Left ventricle myocardium superior (tissue), 1 donor: Measurements from ENCODE around the gene CHN2. TPM values are rescaled to one million over a fixed set of nuclear protein-coding genes. Genes with fewer than 3 reads are reported as not detected.
A peak's percentile ranks its signal among the peaks of the same experiment; 100 is the strongest.

Experiments used
- ATAC-seq: fragments of 200-7000 bp; cut with Tn5 transposase; one replicate; pipeline ENCODE4 v1.9.1; 2020; ENCODE audit warnings: mild to moderate bottlenecking, moderate library complexity
- DNase-seq: peaks from one replicate; pipeline ENCODE4 v3.0.0-alpha.2; 2020
- intact Hi-C: fragments of 100-400 bp; cut with micrococcal nuclease; formaldehyde crosslinking; loops from one replicate; pipeline ENCODE4 v1.11.0; 2022
- long read RNA-seq: library from polyadenylated mRNA; unstranded; transcript quantifications from one replicate; pipeline ENCODE4 v2.0.0, GENCODE V29; 2021
- total RNA-seq: library from RNA; stranded (reverse); fragmentation: NEBNext Ultra II Directional; extraction: Animal tissue kit (Norgen Biotek cat#: 25700); gene quantifications from one replicate; pipeline ENCODE4 v1.2.1, GENCODE V29; 2021
- donor health status: DM: no; HTN: yes; CAD: no; lungs with severe emphysema.

CHN2 gene
- 32.2 TPM for total RNA-seq
- long read RNA-seq, partial matches to known transcripts = 0 of 11 reads
- long read RNA-seq, other reads (novel, unspliced or antisense) = 8 of 11 reads

GRCh38 chr7:29194594-29195427 is at the start of gene CHN2:
CHN2 (plus strand) TSS chr7:29194775.
- ATAC-seq = peak; percentile 74
- DNase-seq = peak; percentile 71
- intact Hi-C loops = loop anchor here (5.0 kb wide), 1 partner anchor 212 kb away; no protein-coding TSS in a partner anchor

DNA sequence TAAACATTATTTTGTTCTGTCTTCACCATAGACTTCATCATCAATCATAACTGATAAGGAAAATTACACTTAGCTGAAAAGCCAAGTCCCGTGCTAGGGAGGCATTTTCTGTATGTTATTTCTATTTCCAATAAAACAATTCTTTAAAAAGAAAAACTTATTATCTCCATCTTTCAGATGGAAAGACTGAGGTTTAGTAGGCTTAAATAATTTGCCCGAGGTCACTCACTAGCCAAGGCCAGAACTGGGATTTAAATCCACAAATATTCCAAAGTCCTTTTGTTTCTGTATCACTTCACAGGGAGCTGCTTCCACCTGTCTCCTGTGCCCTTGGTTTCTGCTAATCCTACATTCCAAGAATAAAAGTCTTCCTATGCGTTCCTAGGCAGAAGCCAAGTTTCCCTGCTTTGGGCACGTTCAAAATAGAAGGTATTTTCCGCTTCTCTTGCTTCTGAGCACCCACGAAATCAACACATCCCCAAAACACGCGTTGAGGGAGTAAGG is 49.0 kb upstream of the CHN2 start:
- no peak for DNase-seq
- ATAC-seq = no peak
- intact Hi-C loops = no loop called here

- peak; percentile 86 for ATAC-seq
- intact Hi-C loops = no loop called here
Measured at GRCh38 chr7:29146057-29146706, 48.4 kb upstream of the CHN2 start, which contains the start of gene CPVL. CPVL (minus strand) TSS chr7:29146537; CDS start chr7:29121061, 25,476 bp downstream.

DNA sequence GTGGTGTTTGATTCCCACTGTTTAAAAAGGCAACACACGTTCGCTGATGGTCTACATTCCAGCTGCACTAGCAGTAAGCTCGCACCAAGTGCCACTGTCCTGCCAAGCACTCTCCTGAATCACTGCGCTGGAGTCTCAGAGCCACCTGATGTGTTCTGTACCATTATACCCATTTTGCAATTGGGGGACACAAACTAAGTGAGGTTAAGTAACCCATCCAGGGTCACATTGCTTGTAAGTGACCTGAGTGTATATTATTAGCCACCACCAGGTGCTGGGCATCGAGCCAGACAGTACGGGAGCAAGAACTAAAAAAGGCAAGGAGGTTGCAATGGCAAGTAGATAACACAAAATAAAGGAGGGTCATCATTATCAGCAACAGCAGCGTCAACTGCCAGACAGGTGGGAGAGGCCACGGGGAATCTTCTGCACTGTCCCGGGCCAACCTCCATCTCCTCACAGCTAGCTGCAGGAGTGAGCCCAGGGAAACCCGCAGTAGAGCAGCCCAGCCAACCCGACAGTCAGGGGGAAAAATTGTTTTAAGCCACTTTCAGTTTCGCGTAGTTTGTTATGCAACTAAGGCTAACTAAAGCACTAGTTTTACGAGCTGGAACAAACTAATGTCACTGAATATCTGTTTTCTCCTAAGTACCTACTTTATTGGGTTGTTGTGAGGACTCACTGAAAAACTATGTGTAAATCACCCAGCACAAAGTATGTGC is 47.5 kb upstream of the CHN2 start:
- intact Hi-C loops = no loop called here
- peak; percentile 79 for DNase-seq

More at GRCh38 chr7:29146057-29146706, 48.4 kb upstream of the CHN2 start, which contains the start of gene CPVL:
- peak; percentile 79 for DNase-seq

DNA sequence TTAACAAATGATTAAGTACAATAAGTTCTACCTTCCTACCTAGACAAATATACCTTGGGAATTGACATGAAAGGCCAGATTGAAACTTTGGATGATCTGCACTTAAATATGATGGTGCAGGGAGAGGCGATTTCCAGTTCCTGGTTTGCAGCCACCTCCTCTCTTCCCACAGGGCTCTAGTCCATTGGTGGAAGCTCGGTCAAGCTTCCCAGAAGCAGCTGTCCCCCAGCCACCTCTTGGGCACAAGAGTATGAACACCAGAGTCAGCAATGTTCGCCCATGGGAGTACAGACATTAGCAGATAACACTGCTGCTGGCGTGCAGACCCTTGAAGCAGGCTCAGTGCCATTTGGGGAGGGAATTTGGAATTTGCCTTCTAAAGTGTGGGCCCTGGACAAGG is 46.8 kb upstream of the CHN2 start:
- DNase-seq (no peak), ATAC-seq (peak; percentile 58)
- intact Hi-C loops = no loop called here

More for the DNA sequence above, 47.5 kb upstream of the CHN2 start:
- peak; percentile 77 for ATAC-seq

DNA sequence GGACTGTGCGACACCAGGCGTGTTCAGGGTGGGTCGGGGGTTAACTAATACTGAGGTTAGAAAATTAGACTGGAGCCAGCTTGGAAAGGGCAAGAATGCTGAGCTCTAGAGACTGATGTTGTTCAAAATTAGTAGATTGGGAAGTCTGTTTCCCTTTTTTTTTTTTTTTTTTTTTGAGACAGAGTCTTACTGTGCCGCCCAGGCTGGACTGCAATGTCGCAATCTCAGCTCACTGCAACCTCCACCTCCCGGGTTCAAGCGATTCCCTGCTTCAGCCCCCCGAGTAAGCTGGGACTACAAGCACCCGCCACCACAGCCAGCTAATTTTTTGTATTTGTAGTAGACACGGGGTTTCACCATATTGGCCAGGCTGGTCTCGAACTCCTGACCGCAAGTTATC is 45.5 kb upstream of the CHN2 start:
- ATAC-seq (no peak), DNase-seq (no peak)
- intact Hi-C loops = no loop called here

- ATAC-seq = no peak
- intact Hi-C loops = no loop called here
- no peak for DNase-seq
Measured at GRCh38 chr7:29150856-29151255, 43.7 kb upstream of the CHN2 start.

- ATAC-seq (no peak), DNase-seq (no peak)
- intact Hi-C loops = no loop called here
Measured at GRCh38 chr7:29154076-29154475, 40.5 kb upstream of the CHN2 start.

DNA sequence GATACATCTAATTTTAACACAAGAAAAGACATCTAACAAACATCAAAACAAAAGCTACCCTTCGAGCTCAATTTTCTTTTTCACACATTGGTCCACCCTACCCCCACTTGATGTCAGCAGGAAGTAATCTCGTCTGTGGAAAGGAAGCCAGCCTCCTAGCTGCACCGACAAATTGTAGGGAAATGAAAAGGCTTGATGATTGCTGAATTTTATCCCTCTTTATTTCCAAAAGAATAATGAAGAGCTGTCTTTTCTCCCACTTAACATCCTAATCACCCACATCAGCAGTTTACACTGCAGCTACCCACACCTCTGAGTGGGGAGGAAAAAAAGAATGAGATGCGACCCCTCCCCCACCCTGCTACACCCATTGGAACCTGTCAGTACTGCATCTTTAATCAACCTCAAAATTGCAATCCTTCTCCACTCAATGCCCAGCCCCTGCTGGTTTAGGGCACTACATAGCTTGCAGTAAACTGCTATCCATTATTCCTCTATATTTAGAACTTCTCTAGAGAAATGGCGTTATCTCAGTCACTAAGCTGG is 37.6 kb upstream of the CHN2 start:
- intact Hi-C loops = no loop called here
- ATAC-seq (peak; percentile 70), DNase-seq (no peak)

DNA sequence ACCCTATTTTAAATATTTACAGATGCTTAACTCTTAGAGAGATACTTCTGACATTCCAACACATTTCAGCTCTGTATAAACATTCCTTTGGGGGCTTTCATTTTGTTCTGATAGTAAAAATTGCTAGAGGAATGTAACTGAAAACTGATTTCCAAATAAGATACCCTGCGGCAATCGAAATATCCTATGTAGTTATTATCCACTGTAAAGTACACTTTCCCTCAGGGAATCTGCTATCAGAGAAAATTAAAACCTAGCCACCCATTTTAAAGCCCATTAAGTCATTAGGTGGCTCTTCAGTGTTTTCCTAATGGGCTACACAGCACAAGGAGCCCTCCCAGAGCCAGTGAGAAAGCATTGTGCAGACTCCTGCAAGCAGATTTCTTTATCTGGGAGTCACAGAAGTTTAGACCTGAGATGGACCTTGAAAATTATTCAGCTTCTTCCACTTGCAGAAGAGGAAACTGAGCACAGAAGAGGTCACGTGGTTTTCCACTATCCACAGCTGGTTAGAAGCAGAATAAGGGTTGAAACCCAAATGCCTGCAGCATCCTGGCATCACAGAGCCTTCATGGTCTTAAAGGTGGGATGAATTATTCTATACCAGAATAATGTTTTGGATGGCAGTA is 35.7 kb upstream of the CHN2 start:
- DNase-seq (no peak), ATAC-seq (no peak)
- intact Hi-C loops = no loop called here

- intact Hi-C loops = no loop called here
- ATAC-seq (no peak), DNase-seq (no peak)
Measured at GRCh38 chr7:29160080-29160479, 34.5 kb upstream of the CHN2 start.

DNA sequence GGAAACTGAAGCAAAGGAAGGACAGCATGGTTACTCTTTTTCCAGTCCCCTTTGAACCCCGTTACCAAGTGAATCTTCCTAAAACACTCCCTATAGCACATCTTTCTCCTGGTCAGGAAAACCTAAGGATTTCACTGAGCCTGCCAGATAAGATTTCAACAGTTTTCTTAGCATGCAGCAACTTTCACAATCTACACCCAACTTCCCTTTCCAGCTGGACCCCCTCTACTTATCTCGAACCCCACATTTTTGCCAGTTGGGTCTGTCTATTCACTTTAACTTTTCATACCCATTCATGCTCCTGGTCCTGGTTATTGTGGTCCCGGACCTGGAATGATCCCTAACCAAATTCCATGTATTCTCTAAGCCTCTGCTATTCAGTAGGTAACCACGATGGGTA is 33.3 kb upstream of the CHN2 start:
- ATAC-seq = no peak
- intact Hi-C loops = no loop called here

DNA sequence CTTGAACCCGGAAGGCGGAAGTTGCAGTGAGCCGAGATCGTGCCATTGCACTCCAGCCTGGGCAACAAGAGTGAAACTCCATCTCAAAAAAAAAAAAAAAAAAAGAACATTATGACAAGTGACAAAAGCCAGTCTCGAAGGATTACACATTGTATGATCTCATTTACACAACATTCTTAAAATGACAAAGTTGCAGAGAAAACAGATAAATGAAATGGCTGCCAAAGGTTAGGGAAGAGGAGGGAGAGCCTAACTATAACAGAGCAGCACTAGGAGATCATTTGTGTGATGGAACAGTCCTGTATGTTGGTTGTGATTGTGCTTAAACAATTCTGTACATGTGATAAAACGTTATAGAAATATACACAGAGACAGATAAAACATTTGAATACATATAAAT is 32.0 kb upstream of the CHN2 start:
- DNase-seq (no peak), ATAC-seq (no peak)
- intact Hi-C loops = no loop called here

More for the DNA sequence above, 33.3 kb upstream of the CHN2 start:
- no peak for DNase-seq

GRCh38 chr7:29163854-29164253 is 30.7 kb upstream of the CHN2 start:
- no peak for ATAC-seq
- intact Hi-C loops = no loop called here
- DNase-seq = no peak

- no peak for ATAC-seq
- intact Hi-C loops = no loop called here
- no peak for DNase-seq
Measured at GRCh38 chr7:29167721-29168120, 26.9 kb upstream of the CHN2 start.

- DNase-seq = no peak
- no peak for ATAC-seq
- intact Hi-C loops = no loop called here
Measured at GRCh38 chr7:29170781-29171180, 23.8 kb upstream of the CHN2 start.

DNA sequence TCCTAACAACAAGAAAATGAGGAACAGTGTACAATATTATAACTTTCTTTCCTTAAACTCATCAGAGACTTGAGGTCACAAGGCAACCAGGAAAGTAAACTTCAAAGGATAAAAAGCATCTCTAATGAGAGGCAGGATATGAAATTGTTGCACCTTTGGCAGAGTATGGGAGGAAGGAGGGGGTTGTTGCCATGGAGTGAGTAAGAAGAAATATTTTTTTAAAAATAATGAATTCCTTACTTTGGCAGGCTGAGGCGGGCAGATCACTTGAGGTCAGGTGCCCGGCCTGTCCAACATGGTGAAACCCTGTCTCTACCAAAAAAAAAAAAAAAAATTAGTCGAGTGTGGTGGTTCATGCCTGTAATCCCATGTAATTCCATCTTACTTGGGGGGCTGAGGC is 21.1 kb upstream of the CHN2 start:
- no peak for ATAC-seq
- intact Hi-C loops = no loop called here
- no peak for DNase-seq

GRCh38 chr7:29177963-29178600 is 16.5 kb upstream of the CHN2 start:
- intact Hi-C loops = no loop called here
- DNase-seq = peak; percentile 40
- peak; percentile 77 for ATAC-seq
